NT2/D1 (cell line): Measurements from ENCODE around the gene ERC1.

ENCODE experiments used
- DNase-seq: peaks from one replicate; pipeline ENCODE4 v3.0.0-alpha.2; 2011; ENCODE audit warnings: low read depth, low spot score
- H3K27me3 ChIP-seq: 2 replicates; pipeline ENCODE4 v1.6.0; 2011; ENCODE audit warnings: mild to moderate bottlenecking; ENCODE audit not compliant: insufficient read length, insufficient read depth
- H3K36me3 ChIP-seq: 2 replicates; pipeline ENCODE4 v1.6.1; 2011; ENCODE audit warnings: mild to moderate bottlenecking, low read length, mixed read lengths; ENCODE audit not compliant: insufficient read depth, insufficient read length
- H3K4me1 ChIP-seq: 2 replicates; pipeline ENCODE4 v1.5.1; 2011; ENCODE audit not compliant: insufficient read depth, insufficient read length
- H3K4me3 ChIP-seq: 2 replicates; pipeline ENCODE4 v1.5.1; 2011; ENCODE audit warnings: low read depth; ENCODE audit not compliant: insufficient read length
- H3K9ac ChIP-seq: 2 replicates; pipeline ENCODE4 v1.6.0; 2011; ENCODE audit warnings: low read depth; ENCODE audit not compliant: insufficient read length
- H3K9me3 ChIP-seq: 2 replicates; pipeline ENCODE4 v1.5.1; 2011; ENCODE audit warnings: mild to moderate bottlenecking, low read length; ENCODE audit not compliant: insufficient read depth
- SUZ12 ChIP-seq: IDR thresholded peaks from 2 replicates; pipeline ENCODE4 v1.6.1; 2011; ENCODE audit not compliant: insufficient read length, insufficient read depth; ENCODE audit errors: extremely low read depth
- YY1 ChIP-seq: IDR thresholded peaks from 2 replicates; pipeline ENCODE4 v1.6.1; 2011; ENCODE audit not compliant: insufficient read length, insufficient read depth
- ZNF274 ChIP-seq: IDR thresholded peaks from 2 replicates; pipeline ENCODE4 v1.6.1; 2011; ENCODE audit warnings: mild to moderate bottlenecking, low read depth, low read length

ERC1 gene

DNA sequence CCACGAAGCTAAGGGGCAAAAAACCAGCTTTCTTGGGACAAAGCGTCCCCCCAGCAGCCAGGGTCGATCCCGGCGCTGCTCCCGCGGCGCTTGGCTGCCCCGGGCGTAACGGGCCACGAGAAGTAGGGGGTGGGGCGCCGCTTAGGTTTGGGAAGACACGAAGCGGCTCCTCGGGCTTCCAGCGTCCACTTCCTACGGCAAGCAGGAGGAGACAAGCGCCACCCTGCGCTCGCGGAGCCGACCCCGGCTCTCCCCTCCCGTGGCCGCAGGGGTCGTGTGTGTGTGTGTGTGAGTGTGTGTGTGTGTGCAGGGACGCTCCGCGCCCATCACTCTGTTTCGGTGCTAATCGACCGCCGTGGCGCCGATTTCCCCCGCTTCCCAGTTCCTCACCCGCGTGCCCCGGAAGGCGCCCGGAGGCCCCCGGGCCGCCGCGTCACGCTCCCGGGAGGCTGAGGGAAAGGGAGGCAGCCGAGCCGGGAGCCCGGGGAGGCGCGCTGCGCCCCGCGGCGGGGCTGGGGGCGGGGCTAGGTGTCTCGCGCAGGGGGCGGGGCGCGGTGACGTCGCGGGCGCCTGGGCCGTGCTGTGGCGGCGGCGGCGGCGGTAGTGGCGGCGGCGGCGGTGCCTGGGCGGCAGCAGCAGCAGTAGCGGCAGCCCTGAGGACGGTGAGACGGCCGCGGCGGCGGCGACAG is at the start of gene ERC1:
ERC1 (plus strand) TSS at position 563 of the 689 bp plus-strand sequence. CDS start 36,681 bp downstream, outside the sequence.
- peak within 1 kb of the TSS; percentile 97 for H3K9ac ChIP-seq
- H3K36me3 ChIP-seq, result no peaks in the 10 kb centered on the region
- no peaks in the 10 kb centered on the region for H3K9me3 ChIP-seq
- peaks cover 5% of the 10 kb centered on the region for H3K27me3 ChIP-seq
- no peak for TF ChIP-seq SUZ12
- TF ChIP-seq ZNF274, result no peak
- no peak for TF ChIP-seq YY1
- H3K4me3 ChIP-seq, result peak within 1 kb of the TSS; percentile 71
- H3K4me1 ChIP-seq, result peaks cover 2% of the 10 kb centered on the region
- DNase-seq, result peak; percentile 87

GRCh38 chr12:943051-943450 is 48.0 kb upstream of the ERC1 start:
- peaks cover 77% of the 10 kb centered on the region for H3K36me3 ChIP-seq
- H3K27me3 ChIP-seq, result no peaks in the 10 kb centered on the region

GRCh38 chr12:944211-944610 is 46.8 kb upstream of the ERC1 start:
- Histone ChIP-seq H3K9me3 (no peaks in the 10 kb centered on the region), H3K36me3 (peaks cover 69% of the 10 kb centered on the region), H3K27me3 (no peaks in the 10 kb centered on the region), H3K9ac (no peak overlapping the region), H3K4me1 (no peaks in the 10 kb centered on the region), H3K4me3 (no peak overlapping the region)
- no peak for TF ChIP-seq ZNF274
- TF ChIP-seq YY1, result no peak
- no peak for TF ChIP-seq SUZ12
- DNase-seq, result no peak

More at GRCh38 chr12:943051-943450, 48.0 kb upstream of the ERC1 start:
- Histone ChIP-seq H3K4me1 (no peaks in the 10 kb centered on the region), H3K9ac (no peak overlapping the region), H3K9me3 (no peaks in the 10 kb centered on the region), H3K4me3 (no peak overlapping the region)
- TF ChIP-seq YY1 (no peak), SUZ12 (no peak), ZNF274 (no peak)
- DNase-seq, result no peak

DNA sequence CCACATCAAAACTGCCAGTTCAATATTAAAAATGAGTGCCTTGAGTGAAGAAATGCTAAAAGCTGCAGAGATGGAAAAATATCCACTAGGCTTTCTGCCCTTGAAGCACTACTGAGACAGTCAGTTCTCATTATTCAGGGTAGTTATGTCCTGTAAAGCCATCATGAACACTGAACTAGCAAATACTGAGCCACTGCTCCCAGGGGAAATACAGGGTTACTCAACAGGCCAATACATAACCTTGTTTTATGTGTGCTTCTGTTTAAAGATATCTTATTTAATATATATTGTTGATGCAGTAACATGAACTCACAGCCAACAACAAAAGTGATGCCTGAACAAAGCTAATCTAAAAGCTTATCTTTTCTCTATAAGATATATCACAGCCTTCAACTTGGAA is 44.8 kb upstream of the ERC1 start:
- Histone ChIP-seq H3K4me1 (no peaks in the 10 kb centered on the region), H3K9ac (no peak overlapping the region), H3K36me3 (peaks cover 52% of the 10 kb centered on the region), H3K9me3 (no peaks in the 10 kb centered on the region), H3K4me3 (no peak overlapping the region), H3K27me3 (no peaks in the 10 kb centered on the region)
- TF ChIP-seq YY1 (no peak), SUZ12 (no peak), ZNF274 (no peak)
- DNase-seq, result no peak

DNA sequence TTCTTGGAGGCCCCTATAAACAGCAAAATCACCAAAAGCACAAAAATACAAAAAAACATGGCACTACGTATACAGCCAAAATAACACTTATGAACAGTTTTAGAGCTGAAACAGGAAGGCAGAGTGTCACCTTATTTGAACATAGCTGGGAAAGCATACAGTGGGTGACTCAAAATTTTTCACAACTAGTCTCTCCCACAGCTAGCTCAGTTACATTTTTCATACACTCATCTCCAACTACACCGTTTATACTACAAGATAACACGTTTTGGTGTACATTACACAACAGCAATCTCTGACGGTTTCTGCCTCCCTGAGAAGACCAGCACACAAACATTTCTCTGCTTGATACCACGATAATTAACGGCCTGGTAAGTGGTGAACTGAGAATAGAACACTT is 44.4 kb upstream of the ERC1 start:
- TF ChIP-seq ZNF274 (no peak), SUZ12 (no peak), YY1 (no peak)
- Histone ChIP-seq H3K9ac (no peak overlapping the region), H3K4me1 (no peaks in the 10 kb centered on the region), H3K36me3 (peaks cover 52% of the 10 kb centered on the region), H3K9me3 (no peaks in the 10 kb centered on the region), H3K27me3 (no peaks in the 10 kb centered on the region), H3K4me3 (no peak overlapping the region)
- no peak for DNase-seq

GRCh38 chr12:948238-948637 is 42.8 kb upstream of the ERC1 start:
- no peaks in the 10 kb centered on the region for H3K9me3 ChIP-seq
- no peak for TF ChIP-seq SUZ12
- no peak for TF ChIP-seq YY1
- no peak for TF ChIP-seq ZNF274
- H3K4me3 ChIP-seq, result peak overlapping the region; percentile 99
- no peak for DNase-seq
- H3K4me1 ChIP-seq, result no peaks in the 10 kb centered on the region
- H3K9ac ChIP-seq, result peak overlapping the region; percentile 100
- H3K36me3 ChIP-seq, result peaks cover 36% of the 10 kb centered on the region
- H3K27me3 ChIP-seq, result no peaks in the 10 kb centered on the region

GRCh38 chr12:949453-950191 is 41.4 kb upstream of the ERC1 start, which contains the start of gene RAD52:
RAD52 (minus strand) TSS chr12:949694; CDS start chr12:933058, 16,636 bp downstream.
- Histone ChIP-seq H3K27me3 (no peaks in the 10 kb centered on the region), H3K9ac (peak within 1 kb of the TSS; percentile 100), H3K4me1 (no peaks in the 10 kb centered on the region), H3K36me3 (peaks cover 24% of the 10 kb centered on the region), H3K4me3 (peak within 1 kb of the TSS; percentile 99), H3K9me3 (no peaks in the 10 kb centered on the region)
- DNase-seq, result peak; percentile 100
- no peak for TF ChIP-seq SUZ12
- peak; percentile 66 for TF ChIP-seq YY1
